Measurements from ENCODE around the gene STIL. TPM values are rescaled to one million over a fixed set of nuclear protein-coding genes. Genes with fewer than 3 reads are reported as not detected.

STIL gene
- polyA plus RNA-seq, 1 donor (not counting 4 experiments of a cell fraction or from before 2014, with no cell fraction given), result 10.5 TPM

GRCh38 chr1:47337350-47337749, 23.4 kb upstream of the STIL start:
- peaks cover 56% of the 10 kb centered on the region for H3K79me2 ChIP-seq (ENCODE audit: control insufficient read depth, insufficient read depth, low read length)
- no peak overlapping the region for H3K27ac ChIP-seq (ENCODE audit: control insufficient read depth, insufficient read depth, low read length)
- peaks cover 2% of the 10 kb centered on the region for H3K9me1 ChIP-seq (ENCODE audit: control insufficient read depth, extremely low read depth, insufficient read depth, low read length)
- no peak overlapping the region for H3K4me3 ChIP-seq (ENCODE audit: control insufficient read depth in 2 of 3, extremely low read depth in 1 of 3, insufficient read depth in 2 of 3, low read depth in 1 of 3, low read length in 3 of 3)
- no peak overlapping the region for H2AFZ ChIP-seq (ENCODE audit: control insufficient read depth, low read length)
- H3K4me1 ChIP-seq (ENCODE audit: control insufficient read depth, extremely low read depth, insufficient read depth, low read length), result peaks cover 12% of the 10 kb centered on the region
- no peaks in the 10 kb centered on the region for H3K9me3 ChIP-seq (ENCODE audit: control insufficient read depth, low read depth, low read length)
- H3K9ac ChIP-seq (ENCODE audit: control insufficient read depth, extremely low read depth, insufficient read depth, low read length), result no peak overlapping the region
- FAIRE-seq (no peak), DNase-seq (ENCODE audit: low read depth, low spot score) (no peak)
- no peaks in the 10 kb centered on the region for H4K20me1 ChIP-seq (ENCODE audit: control insufficient read depth, extremely low read depth, insufficient read depth, low read length)
- peaks cover 0 to 3% of the 10 kb centered on the region in 2 experiments for H3K36me3 ChIP-seq (ENCODE audit: control insufficient read depth in 2 of 2, extremely low read depth in 1 of 2, insufficient read depth in 2 of 2, low read length in 2 of 2)
- no peak overlapping the region for H3K4me2 ChIP-seq (ENCODE audit: control insufficient read depth, extremely low read depth, insufficient read depth, low read depth, low read length)
- dilution Hi-C loops (cut with MboI; ENCODE audit: extremely low pct_ligation_motif_present, low sequenced_read_pairs), result no loop called here
- H3K27me3 ChIP-seq (ENCODE audit: control insufficient read depth, extremely low read depth, insufficient read depth, low read length), result no peaks in the 10 kb centered on the region
- TF ChIP-seq EZH2 (IDR thresholded peaks at IDR 0.05; ENCODE audit: low read length) (no peak), CTCF (optimal IDR thresholded peaks at IDR 0.05 in 1 of 3, IDR thresholded peaks at IDR 0.05 in 1 of 3, conservative IDR thresholded peaks at IDR 0.05 in 1 of 3; ENCODE audit: extremely low read depth in 1 of 3, insufficient read depth in 2 of 3, low read length in 3 of 3) (no peak)

- TF ChIP-seq CTCF (optimal IDR thresholded peaks at IDR 0.05 in 1 of 3, IDR thresholded peaks at IDR 0.05 in 1 of 3, conservative IDR thresholded peaks at IDR 0.05 in 1 of 3; ENCODE audit: extremely low read depth in 1 of 3, insufficient read depth in 2 of 3, low read length in 3 of 3) (no peak), EZH2 (IDR thresholded peaks at IDR 0.05; ENCODE audit: low read length) (no peak)
- DNase-seq (ENCODE audit: low read depth, low spot score) (no peak), FAIRE-seq (no peak)
- Histone ChIP-seq H3K27ac (ENCODE audit: control insufficient read depth, insufficient read depth, low read length) (peak overlapping the region; percentile 73), H3K36me3 (ENCODE audit: control insufficient read depth in 2 of 2, extremely low read depth in 1 of 2, insufficient read depth in 2 of 2, low read length in 2 of 2) (peaks cover 0 to 3% of the 10 kb centered on the region in 2 experiments), H3K9me1 (ENCODE audit: control insufficient read depth, extremely low read depth, insufficient read depth, low read length) (peaks cover 2% of the 10 kb centered on the region), H3K4me3 (ENCODE audit: control insufficient read depth in 2 of 3, extremely low read depth in 1 of 3, insufficient read depth in 2 of 3, low read depth in 1 of 3, low read length in 3 of 3) (peak overlapping the region; percentile 79 to 92 (median 85)), H4K20me1 (ENCODE audit: control insufficient read depth, extremely low read depth, insufficient read depth, low read length) (no peaks in the 10 kb centered on the region), H3K4me2 (ENCODE audit: control insufficient read depth, extremely low read depth, insufficient read depth, low read depth, low read length) (peak overlapping the region; percentile 72), H3K79me2 (ENCODE audit: control insufficient read depth, insufficient read depth, low read length) (peaks cover 46% of the 10 kb centered on the region), H3K27me3 (ENCODE audit: control insufficient read depth, extremely low read depth, insufficient read depth, low read length) (no peaks in the 10 kb centered on the region), H2AFZ (ENCODE audit: control insufficient read depth, low read length) (peak overlapping the region; percentile 95), H3K9ac (ENCODE audit: control insufficient read depth, extremely low read depth, insufficient read depth, low read length) (peak overlapping the region; percentile 87), H3K4me1 (ENCODE audit: control insufficient read depth, extremely low read depth, insufficient read depth, low read length) (peaks cover 12% of the 10 kb centered on the region), H3K9me3 (ENCODE audit: control insufficient read depth, low read depth, low read length) (no peaks in the 10 kb centered on the region)
- dilution Hi-C loops (cut with MboI; ENCODE audit: extremely low pct_ligation_motif_present, low sequenced_read_pairs), result no loop called here
These were observed 21.0 kb upstream of the STIL start for GRCh38 chr1:47334765-47335435.

Data from keratinocyte (primary cell).